NCI-H2029 (cell line): ENCODE results near the gene HMBS.
"Not testable (repeated sequence)": the region's sequence is repeated elsewhere in the genome, so short reads cannot be mapped to it uniquely, and the experiment has no call there.

Experiments
- DNase-seq: peaks from one replicate; lab custom pipeline; 2025; lab: John Stamatoyannopoulos, UW

Gene HMBS

DNA sequence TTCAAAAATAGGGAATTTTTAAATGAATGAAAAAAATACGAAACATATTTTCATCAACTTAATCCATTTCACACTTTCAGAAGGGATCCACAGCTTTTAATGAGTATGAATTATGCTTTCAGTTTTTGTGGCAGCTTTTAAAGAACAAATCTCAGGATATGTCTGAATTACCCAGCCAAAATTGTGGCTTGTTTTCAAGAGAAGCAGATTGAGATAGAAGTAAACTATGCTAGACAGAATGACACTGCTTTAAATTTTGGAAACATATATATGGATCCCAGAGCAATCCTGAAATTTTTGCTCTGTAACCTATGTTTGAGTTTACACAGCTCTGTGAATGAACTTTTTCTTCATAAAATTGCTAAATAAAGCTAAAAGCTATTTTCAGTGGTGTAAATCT lies 34.3 kb downstream of the HMBS start:
- DNase-seq = no peak

DNA sequence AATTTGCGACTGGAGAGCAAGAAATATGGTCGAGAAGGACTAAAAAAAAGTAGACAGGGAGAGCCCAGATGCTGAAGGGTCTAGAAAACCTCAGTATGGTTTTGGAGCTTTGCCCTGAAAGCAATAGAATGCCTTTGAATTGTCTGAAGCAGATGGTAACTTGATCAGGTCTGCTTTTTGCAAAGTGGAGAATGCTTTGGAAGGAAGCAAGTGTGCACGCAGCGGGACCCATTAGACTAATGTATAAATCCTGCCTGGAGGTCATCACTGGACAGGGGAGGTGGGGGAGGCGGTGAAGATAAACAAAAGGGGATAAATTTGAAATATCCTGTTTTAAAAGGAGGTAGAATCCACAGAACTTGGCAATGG lies 35.9 kb downstream of the HMBS start:
- peak; percentile 12 for DNase-seq

DNA sequence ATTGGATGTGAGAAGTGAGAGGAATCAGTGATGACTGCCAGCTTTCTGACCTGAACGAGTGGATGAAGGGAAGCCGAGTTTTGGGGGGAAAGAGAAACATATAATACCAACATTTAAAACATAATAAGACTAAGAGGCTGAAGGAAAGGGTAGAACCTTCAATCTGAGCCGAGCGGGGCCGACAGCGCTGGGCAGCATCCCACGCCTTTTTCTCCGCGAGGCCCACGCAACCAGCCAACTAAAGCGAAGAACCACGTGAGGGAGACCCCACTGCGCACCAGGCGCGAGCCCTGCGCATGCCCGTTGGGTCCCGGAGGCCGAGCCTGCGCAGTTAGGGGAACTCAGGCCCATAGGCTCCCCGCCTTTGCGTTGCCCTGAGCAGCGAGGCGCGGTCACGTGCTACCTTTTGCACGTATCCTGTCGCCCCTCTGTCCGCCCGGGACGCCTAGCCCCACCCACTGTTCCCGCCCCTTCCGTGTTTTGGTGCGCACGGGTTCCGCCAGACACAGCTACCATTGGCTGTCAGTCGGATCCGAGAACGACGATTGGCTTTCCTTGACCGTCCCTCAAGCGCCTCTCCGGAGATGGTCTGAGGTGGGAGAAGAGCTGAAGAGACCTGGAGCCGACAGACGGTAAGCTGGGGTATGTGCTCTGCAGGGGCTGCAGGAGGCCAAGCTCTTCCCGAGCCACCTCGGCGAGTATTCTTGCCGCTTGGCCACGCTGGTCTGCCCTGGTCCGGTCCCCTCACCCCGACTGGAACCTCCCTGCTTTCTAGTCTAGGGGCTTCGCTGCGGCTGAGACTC lies 36.5 kb downstream of the HMBS start, which contains the start of gene HINFP:
Gene HINFP, plus strand, starts transcription at position 573 of the 803 bp plus-strand sequence. CDS start 5,365 bp downstream, outside the sequence.
- DNase-seq = peak; percentile 99

DNA sequence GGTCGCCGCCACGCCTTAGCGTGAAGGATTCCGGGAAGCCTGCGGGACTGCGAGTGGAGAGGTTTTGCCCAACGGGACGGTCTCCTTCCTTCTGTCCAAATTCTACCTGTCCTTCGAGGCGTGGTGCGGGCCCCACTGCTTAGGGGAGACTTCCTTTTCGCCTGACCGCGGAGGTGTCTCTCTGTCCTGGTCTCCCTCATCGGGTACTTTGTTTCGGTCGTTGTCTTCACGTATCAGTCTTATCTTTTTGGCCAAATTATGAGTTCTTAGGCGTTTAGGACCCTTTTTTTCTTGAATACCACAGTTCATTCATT lies 37.1 kb downstream of the HMBS start:
- DNase-seq = no peak

DNA sequence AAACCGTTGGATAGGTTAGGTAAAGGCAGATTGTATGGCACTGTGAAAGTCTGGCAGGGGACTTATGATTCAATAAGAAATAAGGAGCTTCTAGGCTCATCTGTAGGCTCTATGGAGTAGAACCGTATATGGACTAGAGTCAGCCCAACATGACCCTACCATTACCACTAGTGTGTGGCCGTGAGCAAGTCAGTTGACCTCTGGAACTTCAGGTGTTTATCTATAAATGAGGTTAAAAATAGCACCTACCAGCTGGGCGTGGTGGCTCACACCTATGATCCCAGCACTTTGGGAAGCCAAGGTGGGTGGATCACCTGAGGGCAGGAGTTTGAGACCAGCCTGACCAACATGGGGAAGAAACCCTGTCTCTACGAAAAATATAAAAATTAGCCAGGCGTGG lies 41.1 kb downstream of the HMBS start:
- no peak for DNase-seq

DNA sequence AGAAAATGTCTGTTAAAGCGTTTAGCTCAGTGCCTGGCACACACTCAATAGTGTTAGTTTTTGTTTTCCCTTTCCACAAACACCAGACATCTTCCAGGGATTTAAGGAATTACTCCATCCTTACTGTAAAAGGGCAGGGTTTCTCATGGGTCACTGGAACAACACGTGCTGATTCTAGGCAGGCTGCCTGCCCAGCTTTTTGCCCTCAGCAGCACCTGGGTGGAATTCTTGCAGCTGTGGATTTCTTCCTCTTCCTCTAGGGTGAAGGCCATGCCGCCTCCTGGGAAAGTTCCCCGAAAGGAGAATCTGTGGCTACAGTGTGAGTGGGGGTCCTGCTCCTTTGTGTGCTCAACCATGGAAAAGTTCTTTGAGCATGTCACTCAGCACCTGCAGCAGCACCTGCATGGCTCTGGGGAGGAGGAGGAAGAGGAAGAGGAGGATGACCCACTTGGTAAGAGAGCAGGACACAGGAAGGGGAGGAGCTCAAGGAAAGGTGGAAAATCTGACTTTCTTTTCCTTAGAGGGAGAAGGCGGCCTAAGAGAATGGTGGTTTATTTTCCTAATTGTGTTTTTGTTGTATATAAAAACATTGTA lies 42.1 kb downstream of the HMBS start:
- no peak for DNase-seq

DNA sequence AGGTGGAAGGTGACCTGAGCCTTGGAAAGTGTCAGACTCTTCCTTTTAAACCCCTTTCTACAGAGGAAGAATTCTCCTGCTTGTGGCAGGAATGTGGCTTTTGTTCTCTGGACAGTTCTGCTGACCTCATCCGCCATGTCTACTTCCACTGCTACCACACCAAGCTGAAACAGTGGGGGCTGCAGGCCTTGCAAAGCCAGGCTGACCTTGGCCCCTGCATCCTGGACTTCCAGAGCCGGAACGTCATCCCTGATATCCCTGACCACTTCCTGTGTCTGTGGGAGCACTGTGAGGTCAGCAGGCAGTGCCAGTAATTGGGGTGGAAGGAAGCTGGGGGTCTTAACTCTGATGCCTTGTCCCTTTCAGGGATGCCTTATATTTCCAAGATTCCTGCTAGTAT lies 46.0 kb downstream of the HMBS start:
- no peak for DNase-seq

DNA sequence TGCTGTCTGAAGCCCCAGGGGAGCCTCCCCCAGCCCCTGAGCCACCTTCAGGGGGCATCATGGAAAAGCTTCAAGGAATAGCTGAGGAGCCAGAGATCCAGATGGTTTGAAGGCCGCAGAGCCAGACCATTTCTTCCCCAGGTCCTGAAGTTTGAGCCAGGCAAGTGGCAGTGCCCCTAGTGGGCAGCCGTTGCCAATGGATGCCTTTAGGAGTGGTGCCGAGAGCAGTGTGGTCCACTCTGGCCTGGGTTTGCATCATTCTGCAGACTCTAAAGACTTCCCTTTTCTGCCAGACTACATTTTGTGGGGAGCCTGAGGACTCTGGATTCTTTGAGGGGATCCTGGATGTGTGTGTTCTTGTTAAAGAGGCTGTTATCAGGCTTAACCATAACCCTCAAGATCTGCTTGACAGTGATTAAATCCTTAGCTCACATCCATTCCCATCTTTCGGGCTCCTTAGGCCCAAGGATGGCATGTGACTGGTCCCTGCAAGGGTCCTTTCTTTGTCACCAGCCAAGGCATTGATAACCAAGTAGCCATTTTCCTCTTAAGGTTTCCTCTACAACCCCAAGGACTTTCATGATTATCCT lies 49.8 kb downstream of the HMBS start:
- no peak for DNase-seq

DNA sequence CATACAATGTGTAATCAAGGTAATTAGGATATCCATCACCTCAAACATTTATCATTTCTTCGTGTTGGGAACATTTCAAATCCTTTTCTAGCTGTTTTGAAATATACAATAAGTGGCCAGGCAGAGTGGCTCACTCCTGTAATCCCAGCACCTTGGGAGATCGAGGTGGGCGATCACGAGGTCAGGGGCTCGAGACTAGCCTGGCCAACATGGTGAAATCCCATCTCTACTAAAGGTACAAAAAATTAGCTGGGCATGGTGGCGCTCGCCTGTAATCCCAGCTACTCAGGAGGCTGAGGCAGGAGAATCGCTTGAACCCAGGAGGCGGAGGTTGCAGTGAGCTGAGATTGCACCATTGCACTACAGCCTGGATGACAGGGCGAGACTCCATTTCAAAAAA lies 54.6 kb downstream of the HMBS start:
- DNase-seq = not testable (repeated sequence)
